Peyer's patch (tissue), 4 donors: ENCODE measurements around the gene EPS8. TPM values are rescaled to one million over a fixed set of nuclear protein-coding genes. Genes with fewer than 3 reads are reported as not detected.

ENCODE experiments used
- DNase-seq, 3 donors: peaks; one replicate each; pipeline ENCODE4 v3.0.0-alpha.2; 2017 to 2019
- H3K27ac ChIP-seq, 4 donors: fragments of 200-600 bp; sonication (generic); one replicate each; pipeline ENCODE4 v1.5.1; 2016 to 2019
- H3K27me3 ChIP-seq, 2 donors: fragments of 200-600 bp; sonication (generic); one replicate each; pipeline ENCODE4 v1.5.1; 2019
- H3K36me3 ChIP-seq, 3 donors: fragments of 200-600 bp; sonication (generic); one replicate each; pipeline ENCODE4 v1.5.1; 2016 to 2019
- H3K4me1 ChIP-seq, 4 donors: fragments of 200-600 bp; sonication (generic); one replicate each; pipeline ENCODE4 v1.5.1; 2016 to 2019
- H3K4me3 ChIP-seq, 4 donors: fragments of 200-600 bp; sonication (generic); 1 replicate in 3 of 4; 2 replicates in 1 of 4; pipeline ENCODE4 v1.5.1; 2016 to 2019; ENCODE audit warnings: mild to moderate bottlenecking in 1 of 4
- H3K9me3 ChIP-seq, 4 donors: fragments of 200-600 bp; sonication (generic); one replicate each; pipeline ENCODE4 v1.5.1; 2016 to 2019; ENCODE audit warnings: mild to moderate bottlenecking in 1 of 4
- POLR2A ChIP-seq, 2 donors: fragments of 450-650 bp; IDR thresholded peaks; one replicate each; pipeline ENCODE4 v1.5.1; 2017; ENCODE audit warnings: antibody characterized with exemption in 2 of 2, mild to moderate bottlenecking in 2 of 2, moderate library complexity in 2 of 2
- total RNA-seq, 4 donors: library from RNA; depleted of rRNA; stranded (reverse); fragments of >200 nt; gene quantifications; one replicate each; pipeline ENCODE4 v1.1.0, GENCODE V29; 2016
- TF ChIP-seq, protein P1 (sequence below), 6 experiments: fragments of 450-650 bp in 4 of 6; fragments of 200-600 bp in 2 of 6; sonication (generic) in 1 of 6; IDR thresholded peaks; one replicate each; pipeline ENCODE4 v1.5.1; 2017 to 2019; ENCODE audit warnings: antibody characterized with exemption in 6 of 6, mild to moderate bottlenecking in 3 of 6, moderate library complexity in 1 of 6

EPS8 gene
- total RNA-seq, 4 donors from 2014 or later, result 57.8 to 168 (median 129) TPM

DNA sequence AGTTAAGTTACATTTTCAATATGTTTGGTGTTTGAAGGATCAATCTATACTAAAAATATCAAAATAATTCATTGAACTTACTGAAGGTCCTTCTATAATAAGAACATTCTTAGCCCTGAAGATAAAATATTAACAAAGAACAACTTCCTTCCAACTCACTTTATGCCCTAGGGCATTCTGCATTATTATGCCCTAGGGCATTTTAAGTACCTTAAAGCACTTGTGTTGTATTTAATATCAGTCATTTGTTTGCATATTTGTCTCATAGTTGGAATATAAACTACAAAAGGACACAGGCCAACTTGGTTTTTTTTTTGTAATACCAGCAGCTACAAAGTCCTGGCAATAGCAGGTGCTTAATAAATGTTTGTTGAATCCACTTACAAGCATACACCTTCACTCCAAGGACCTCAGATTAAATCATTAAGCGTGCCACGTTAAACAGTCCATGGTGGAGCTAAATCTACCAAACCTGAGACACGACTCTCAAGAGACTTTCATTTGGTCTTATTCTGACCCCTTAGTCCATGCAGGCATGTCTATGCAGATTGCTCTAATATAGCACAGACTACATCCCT is 50.7 kb downstream of the EPS8 start:
- TF ChIP-seq, protein P1, sequence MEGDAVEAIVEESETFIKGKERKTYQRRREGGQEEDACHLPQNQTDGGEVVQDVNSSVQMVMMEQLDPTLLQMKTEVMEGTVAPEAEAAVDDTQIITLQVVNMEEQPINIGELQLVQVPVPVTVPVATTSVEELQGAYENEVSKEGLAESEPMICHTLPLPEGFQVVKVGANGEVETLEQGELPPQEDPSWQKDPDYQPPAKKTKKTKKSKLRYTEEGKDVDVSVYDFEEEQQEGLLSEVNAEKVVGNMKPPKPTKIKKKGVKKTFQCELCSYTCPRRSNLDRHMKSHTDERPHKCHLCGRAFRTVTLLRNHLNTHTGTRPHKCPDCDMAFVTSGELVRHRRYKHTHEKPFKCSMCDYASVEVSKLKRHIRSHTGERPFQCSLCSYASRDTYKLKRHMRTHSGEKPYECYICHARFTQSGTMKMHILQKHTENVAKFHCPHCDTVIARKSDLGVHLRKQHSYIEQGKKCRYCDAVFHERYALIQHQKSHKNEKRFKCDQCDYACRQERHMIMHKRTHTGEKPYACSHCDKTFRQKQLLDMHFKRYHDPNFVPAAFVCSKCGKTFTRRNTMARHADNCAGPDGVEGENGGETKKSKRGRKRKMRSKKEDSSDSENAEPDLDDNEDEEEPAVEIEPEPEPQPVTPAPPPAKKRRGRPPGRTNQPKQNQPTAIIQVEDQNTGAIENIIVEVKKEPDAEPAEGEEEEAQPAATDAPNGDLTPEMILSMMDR (IDR thresholded peaks at IDR 0.05), result no peak
- no peak for TF ChIP-seq POLR2A (IDR thresholded peaks at IDR 0.05)
- Histone ChIP-seq H3K27ac (peak overlapping the region in 1 of 4 donors; percentile 12), H3K27me3 (no peaks in the 10 kb centered on the region), H3K9me3 (no peaks in the 10 kb centered on the region), H3K4me3 (no peak overlapping the region), H3K36me3 (no peaks in the 10 kb centered on the region), H3K4me1 (peaks cover 0 to 20% (median 0%) of the 10 kb centered on the region in 4 donors)
- DNase-seq, result no peak

DNA sequence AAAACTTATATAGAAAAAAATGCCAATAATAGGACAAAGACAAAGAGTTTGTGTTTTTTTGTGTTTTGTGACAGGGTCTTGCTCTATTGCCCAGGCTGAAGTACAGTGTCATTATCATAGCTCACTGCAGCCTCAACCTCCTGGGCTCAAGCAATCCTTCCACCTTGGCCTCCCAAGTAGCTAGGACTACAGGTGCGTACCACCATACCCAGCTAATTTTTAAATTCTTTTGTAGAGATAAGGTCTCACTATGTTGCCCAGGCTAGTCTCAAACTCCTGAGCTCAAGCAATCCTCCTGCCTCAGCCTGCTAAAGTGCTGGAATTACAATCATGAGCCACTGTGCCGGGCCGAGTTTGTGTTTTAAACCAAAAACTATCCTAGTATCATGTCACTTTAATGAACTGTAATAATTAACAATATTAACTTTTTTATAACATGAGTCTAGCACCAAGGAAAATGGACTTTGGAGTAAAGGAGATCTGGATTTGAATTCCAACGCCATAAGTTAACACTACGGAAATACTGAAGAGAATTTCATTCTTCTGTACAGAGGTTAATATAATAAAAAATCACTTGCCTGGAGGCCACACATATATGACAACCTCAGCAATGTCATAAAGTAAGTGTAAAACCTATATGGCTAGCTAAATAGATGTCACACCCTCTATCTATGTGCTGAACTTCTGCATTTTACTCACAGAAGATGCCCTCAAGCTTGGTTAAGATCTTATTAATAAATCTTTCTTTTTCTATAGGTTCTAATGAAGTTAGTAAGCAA is 53.2 kb downstream of the EPS8 start:
- Histone ChIP-seq H3K27me3 (no peaks in the 10 kb centered on the region), H3K4me1 (peaks cover 0 to 41% (median 0%) of the 10 kb centered on the region in 4 donors), H3K27ac (peak overlapping the region in 3 of 4 donors; percentile 14 to 76 (median 32)), H3K4me3 (peak overlapping the region in 2 of 4 donors; percentile 16 to 30), H3K9me3 (no peaks in the 10 kb centered on the region), H3K36me3 (no peaks in the 10 kb centered on the region)
- DNase-seq, result no peak
- TF ChIP-seq, protein P1 (IDR thresholded peaks at IDR 0.05), result peak in 2 of 6 experiments; percentile 17 to 27
- TF ChIP-seq POLR2A (IDR thresholded peaks at IDR 0.05), result no peak

DNA sequence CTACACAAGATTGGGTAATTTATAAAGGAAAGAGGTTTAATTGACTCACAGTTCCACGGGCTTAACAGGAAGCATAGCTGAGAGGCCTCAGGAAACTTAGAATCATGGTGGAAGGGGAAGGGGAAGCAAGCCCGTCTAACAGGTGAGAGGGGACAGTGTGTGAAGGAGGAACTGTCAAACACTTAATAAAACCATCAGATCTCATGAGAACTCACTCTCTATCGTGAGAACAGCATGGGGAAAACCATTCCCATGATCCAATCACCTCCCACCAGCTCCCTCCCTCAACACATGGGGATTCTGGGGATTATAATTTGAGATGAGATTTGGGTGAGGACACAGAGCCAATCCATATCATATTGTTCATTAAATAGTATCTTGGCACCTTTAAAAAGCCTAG is 56.1 kb downstream of the EPS8 start:
- Histone ChIP-seq H3K36me3 (no peaks in the 10 kb centered on the region), H3K27me3 (no peaks in the 10 kb centered on the region), H3K9me3 (no peaks in the 10 kb centered on the region), H3K4me1 (peaks cover 0 to 29% (median 2%) of the 10 kb centered on the region in 4 donors), H3K27ac (peak overlapping the region in 2 of 4 donors; percentile 51 to 53), H3K4me3 (no peak overlapping the region)
- no peak for DNase-seq
- TF ChIP-seq, protein P1 (IDR thresholded peaks at IDR 0.05), result no peak
- TF ChIP-seq POLR2A (IDR thresholded peaks at IDR 0.05), result no peak

DNA sequence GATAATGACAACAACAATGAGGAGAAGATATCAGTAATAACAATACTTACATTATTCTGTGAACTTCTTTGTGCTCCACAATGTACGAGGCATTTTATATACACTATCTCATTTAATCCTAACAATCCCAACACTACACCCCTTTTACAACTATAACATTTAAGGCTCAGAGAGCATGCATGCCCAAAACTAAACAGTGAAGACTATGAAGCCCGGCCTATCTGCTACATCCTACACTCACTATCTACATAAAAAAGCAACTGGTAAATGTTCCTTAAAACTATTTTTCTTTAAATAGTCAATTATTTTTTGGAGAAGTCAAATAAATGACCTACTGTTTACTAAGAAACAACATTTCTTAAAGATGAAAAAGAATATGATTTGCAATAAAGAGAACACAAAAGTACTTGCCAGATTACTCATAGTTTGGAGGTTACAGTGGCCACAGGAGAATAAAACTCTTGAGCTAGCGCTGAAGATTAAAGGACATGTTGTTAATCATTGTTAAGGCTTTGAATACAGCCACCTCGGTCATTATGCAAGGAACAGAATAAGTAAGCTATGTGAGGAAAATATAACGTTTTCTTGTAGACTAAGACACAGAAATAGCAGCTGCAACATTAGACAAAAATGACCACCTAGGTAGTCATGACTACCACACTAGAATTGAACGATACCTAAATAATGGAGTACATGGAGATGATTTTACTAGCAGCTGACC is 56.7 kb downstream of the EPS8 start:
- peaks cover 0 to 33% (median 2%) of the 10 kb centered on the region in 4 donors for H3K4me1 ChIP-seq
- H3K27me3 ChIP-seq, result no peaks in the 10 kb centered on the region
- H3K27ac ChIP-seq, result peak overlapping the region in 2 of 4 donors; percentile 53 to 58
- H3K9me3 ChIP-seq, result no peaks in the 10 kb centered on the region
- no peak for DNase-seq
- H3K4me3 ChIP-seq, result no peak overlapping the region
- TF ChIP-seq, protein P1 (IDR thresholded peaks at IDR 0.05), result no peak
- TF ChIP-seq POLR2A (IDR thresholded peaks at IDR 0.05), result no peak
- H3K36me3 ChIP-seq, result no peaks in the 10 kb centered on the region

DNA sequence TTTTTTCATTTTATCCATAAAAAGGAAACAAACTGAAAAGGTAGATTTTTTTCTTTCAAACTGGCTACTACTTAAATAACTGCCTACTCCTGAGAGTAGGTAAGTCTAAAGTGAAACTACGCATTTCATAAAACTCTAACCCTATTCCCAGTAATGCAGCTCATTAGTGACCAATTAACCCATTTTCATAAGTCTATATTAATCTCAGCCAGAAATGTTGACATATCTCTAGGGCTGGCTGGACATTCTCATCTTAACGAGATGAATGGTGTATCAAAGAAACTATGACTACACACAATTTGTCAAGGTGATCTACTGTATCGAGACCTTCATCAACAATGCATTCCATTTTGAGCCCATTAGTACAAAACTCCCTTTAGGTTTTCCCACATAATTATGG is 57.2 kb downstream of the EPS8 start:
- Histone ChIP-seq H3K27ac (peak overlapping the region in 2 of 4 donors; percentile 53 to 58), H3K4me3 (no peak overlapping the region)
- no peak for DNase-seq

More for the DNA sequence above, 57.2 kb downstream of the EPS8 start:
- Histone ChIP-seq H3K9me3 (no peaks in the 10 kb centered on the region), H3K36me3 (no peaks in the 10 kb centered on the region), H3K4me1 (peaks cover 0 to 34% (median 2%) of the 10 kb centered on the region in 4 donors), H3K27me3 (no peaks in the 10 kb centered on the region)
- TF ChIP-seq POLR2A (IDR thresholded peaks at IDR 0.05), result no peak
- TF ChIP-seq, protein P1 (IDR thresholded peaks at IDR 0.05), result no peak
